Right lobe of liver (tissue), 6 donors: ENCODE measurements around the gene KIF13A. TPM values are rescaled to one million over a fixed set of nuclear protein-coding genes. Genes with fewer than 3 reads are reported as not detected.

Experiments used
- ATAC-seq, 4 donors: fragments of 200-7000 bp; cut with Tn5 transposase; one replicate each; pipeline ENCODE4 v1.9.1; 2020; ENCODE audit warnings: mild to moderate bottlenecking in 4 of 4, moderate library complexity in 4 of 4
- DNase-seq, 3 donors: peaks; one replicate each; pipeline ENCODE4 v3.0.0-alpha.2; 2020
- H3K27ac ChIP-seq, 3 donors: fragments of 200-600 bp; one replicate each; pipeline ENCODE4 v1.8.0; 2022
- H3K27me3 ChIP-seq, 2 donors: fragments of 200-600 bp; one replicate each; pipeline ENCODE4 v1.8.0; 2022
- H3K36me3 ChIP-seq, 4 donors: fragments of 200-600 bp; sonication (generic) in 1 of 4; one replicate each; pipeline versions ENCODE4 v1.5.1 to v1.8.0; 2017 to 2022; ENCODE audit warnings: control low read depth in 1 of 4
- H3K4me1 ChIP-seq, 4 donors: fragments of 200-600 bp; sonication (generic) in 1 of 4; one replicate each; pipeline versions ENCODE4 v1.5.1 to v1.8.0; 2017 to 2022; ENCODE audit warnings: control low read depth in 1 of 4
- H3K4me3 ChIP-seq, 3 donors: fragments of 200-600 bp; one replicate each; pipeline ENCODE4 v1.8.0; 2022
- H3K9me3 ChIP-seq, 4 donors: fragments of 200-600 bp; sonication (generic) in 1 of 4; one replicate each; pipeline versions ENCODE4 v1.5.1 to v1.8.0; 2017 to 2022; ENCODE audit warnings: control low read depth in 1 of 4
- CTCF ChIP-seq, 4 donors: fragments of 200-600 bp in 3 of 4; fragments of 450-650 bp in 1 of 4; IDR thresholded peaks; one replicate each; pipeline versions ENCODE4 v1.5.1 to v1.8.0; 2016 to 2022; ENCODE audit warnings: antibody characterized with exemption in 4 of 4, mild to moderate bottlenecking in 2 of 4
- POLR2A ChIP-seq: fragments of 450-650 bp; IDR thresholded peaks from one replicate; pipeline ENCODE4 v1.6.1; 2017; ENCODE audit warnings: antibody characterized with exemption, mild to moderate bottlenecking
- WGBS: methylation state at CpG from one replicate; pipeline ENCODE4 v1.1.6; 2018; ENCODE audit warnings: low coverage, low lambda C conversion rate; ENCODE audit not compliant: insufficient coverage; ENCODE audit errors: missing lambda C conversion rate; 5-methylcytosine and 5-hydroxymethylcytosine counted together
- intact Hi-C, 2 donors: fragments of 100-400 bp; cut with DNase I; formaldehyde crosslinking; loops; one replicate each; pipeline versions ENCODE4 v1.11.2 to v1.14.1; 2022
- total RNA-seq, 6 experiments: library from RNA; depleted of rRNA in 2 of 6; stranded (reverse); fragments of >200 nt in 2 of 6; fragmentation: NEBNext Ultra II Directional in 3 of 6; extraction: Animal tissue kit (Norgen Biotek cat#: 25700) in 3 of 6; gene quantifications; one replicate each; pipeline versions ENCODE4 v1.1.0 to v1.2.4, GENCODE V29; 2016 to 2023
- donor health status: DM: no; HTN: yes; CAD: no.
- donor health status: DM: no; HTN: no; CAD: no.
- donor health status: DM: no; HTN: no; CAD: no.
- donor health status: DM: no; HTN: yes; CAD: no.
- donor health status: DM: no; HTN: yes; CAD: no.

KIF13A gene
- total RNA-seq, 6 experiments from 2014 or later: 17.7 to 19.4 (median 18.4) TPM

GRCh38 chr6:17881085-17881858 lies 106.2 kb downstream of the KIF13A start:
- Histone ChIP-seq H3K27ac (no peak overlapping the region), H3K36me3 (no peaks in the 10 kb centered on the region), H3K9me3 (no peaks in the 10 kb centered on the region), H3K27me3 (no peaks in the 10 kb centered on the region), H3K4me3 (no peak overlapping the region), H3K4me1 (peaks cover 0 to 16% (median 0%) of the 10 kb centered on the region in 4 donors)
- DNase-seq (peak in 2 of 3 donors; percentile 51 to 70), ATAC-seq (peak in 3 of 4 donors; percentile 21 to 45 (median 28))
- TF ChIP-seq POLR2A (no peak), CTCF (IDR thresholded peaks at IDR 0.05) (no peak)
- intact Hi-C loops: no loop called here
- WGBS: 70% methylated on average over 10 of the region's 11 CpGs

GRCh38 chr6:17879184-17879583 lies 108.3 kb downstream of the KIF13A start:
- DNase-seq (no peak), ATAC-seq (peak in 2 of 4 donors; percentile 18 to 23)
- Histone ChIP-seq H3K27me3 (no peaks in the 10 kb centered on the region), H3K27ac (no peak overlapping the region), H3K36me3 (no peaks in the 10 kb centered on the region), H3K4me3 (no peak overlapping the region), H3K4me1 (peaks cover 0 to 16% (median 0%) of the 10 kb centered on the region in 4 donors), H3K9me3 (no peaks in the 10 kb centered on the region)
- WGBS: 47% methylated on average over 2 of the region's 2 CpGs
- TF ChIP-seq CTCF (IDR thresholded peaks at IDR 0.05) (no peak), POLR2A (no peak)
- intact Hi-C loops: no loop called here

DNA sequence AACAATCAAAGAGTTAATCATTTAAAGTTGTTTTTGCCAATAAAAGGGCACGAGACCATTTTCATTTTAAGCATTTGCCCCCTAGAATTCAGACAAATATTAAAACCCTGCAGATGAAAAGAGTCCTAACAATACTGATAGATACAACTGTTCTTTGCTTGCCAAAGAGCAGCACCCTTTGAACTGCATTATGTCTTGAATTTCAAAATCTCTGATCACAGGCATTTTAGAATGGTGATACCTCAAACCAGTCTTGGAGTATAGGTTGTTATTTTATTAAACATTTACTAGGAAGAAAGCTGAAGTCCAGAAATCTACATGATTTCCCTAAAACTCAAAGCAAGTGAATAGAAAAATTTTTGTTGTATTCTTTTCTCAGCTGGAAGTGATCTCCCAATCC lies 108.7 kb downstream of the KIF13A start:
- Histone ChIP-seq H3K27me3 (no peaks in the 10 kb centered on the region), H3K36me3 (no peaks in the 10 kb centered on the region), H3K9me3 (no peaks in the 10 kb centered on the region), H3K4me3 (no peak overlapping the region), H3K4me1 (peaks cover 0 to 16% (median 0%) of the 10 kb centered on the region in 4 donors), H3K27ac (no peak overlapping the region)
- ATAC-seq (peak in 3 of 4 donors; percentile 29 to 67 (median 61)), DNase-seq (no peak)
- intact Hi-C loops: no loop called here
- TF ChIP-seq POLR2A: no peak
- no peak for TF ChIP-seq CTCF (IDR thresholded peaks at IDR 0.05)
- WGBS: 33% methylated on average over 1 of the region's 1 CpG

GRCh38 chr6:17877895-17878440 lies 109.5 kb downstream of the KIF13A start:
- intact Hi-C loops: no loop called here
- Histone ChIP-seq H3K4me3 (no peak overlapping the region), H3K4me1 (peaks cover 0 to 16% (median 0%) of the 10 kb centered on the region in 4 donors), H3K27me3 (no peaks in the 10 kb centered on the region), H3K27ac (no peak overlapping the region), H3K9me3 (no peaks in the 10 kb centered on the region), H3K36me3 (no peaks in the 10 kb centered on the region)
- TF ChIP-seq POLR2A: no peak
- no peak for TF ChIP-seq CTCF (IDR thresholded peaks at IDR 0.05)
- no peak for DNase-seq
- ATAC-seq: no peak
- WGBS: 91% methylated on average over 3 of the region's 3 CpGs
